Measurements from ENCODE around the gene CHCT1.

Gene CHCT1

DNA sequence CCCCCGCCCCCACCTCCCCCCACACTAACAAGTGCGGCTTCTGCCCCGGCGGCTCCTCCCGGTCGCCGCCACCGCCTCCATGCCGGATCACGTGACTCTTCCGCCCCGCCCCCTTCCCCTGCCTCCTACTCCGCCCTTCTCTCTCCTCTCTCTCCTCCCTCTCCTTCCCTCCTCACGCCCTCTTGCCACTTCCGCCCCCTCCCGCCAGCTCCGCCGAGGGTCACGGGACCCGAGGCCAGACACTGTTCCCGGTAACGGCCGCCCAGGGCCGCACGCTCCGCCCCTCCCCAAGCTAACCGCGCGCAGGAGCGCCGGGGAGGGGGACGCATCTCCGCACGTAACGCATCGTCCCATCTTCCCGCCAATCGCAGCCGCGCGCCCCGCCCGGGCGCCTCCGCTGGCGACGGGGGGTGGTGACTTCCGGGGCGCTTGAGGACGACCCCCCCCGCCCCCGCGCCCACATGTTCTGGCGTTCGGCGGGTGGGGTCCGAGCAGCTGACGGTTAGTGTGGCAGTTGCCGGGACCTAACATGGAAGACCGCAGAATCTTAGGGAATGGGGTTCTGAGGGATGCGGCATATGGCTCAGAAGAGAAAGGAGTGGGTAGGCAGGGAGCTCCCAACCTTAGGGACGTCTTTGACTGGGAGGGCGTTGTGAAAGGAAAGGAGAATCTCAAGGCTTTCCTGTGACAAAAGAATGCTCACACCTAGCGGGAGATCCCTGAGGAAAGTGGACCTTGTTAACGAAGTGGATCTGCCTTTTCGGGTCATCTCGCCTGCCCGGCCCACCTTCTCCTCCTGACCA, 30.0 kb upstream of the CHCT1 start, which contains the start of gene USP32 (continued):
- peak; percentile 100 for TF ChIP-seq PATZ1 (tag by site-specific recombination; IDR thresholded peaks at IDR 0.05)
- TF ChIP-seq ZBTB48 (tag by site-specific recombination; IDR thresholded peaks at IDR 0.05) = peak; percentile 92
- TF ChIP-seq, protein P1, sequence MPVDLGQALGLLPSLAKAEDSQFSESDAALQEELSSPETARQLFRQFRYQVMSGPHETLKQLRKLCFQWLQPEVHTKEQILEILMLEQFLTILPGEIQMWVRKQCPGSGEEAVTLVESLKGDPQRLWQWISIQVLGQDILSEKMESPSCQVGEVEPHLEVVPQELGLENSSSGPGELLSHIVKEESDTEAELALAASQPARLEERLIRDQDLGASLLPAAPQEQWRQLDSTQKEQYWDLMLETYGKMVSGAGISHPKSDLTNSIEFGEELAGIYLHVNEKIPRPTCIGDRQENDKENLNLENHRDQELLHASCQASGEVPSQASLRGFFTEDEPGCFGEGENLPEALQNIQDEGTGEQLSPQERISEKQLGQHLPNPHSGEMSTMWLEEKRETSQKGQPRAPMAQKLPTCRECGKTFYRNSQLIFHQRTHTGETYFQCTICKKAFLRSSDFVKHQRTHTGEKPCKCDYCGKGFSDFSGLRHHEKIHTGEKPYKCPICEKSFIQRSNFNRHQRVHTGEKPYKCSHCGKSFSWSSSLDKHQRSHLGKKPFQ (tag by site-specific recombination; IDR thresholded peaks at IDR 0.05) = peak; percentile 37; the same call in 1 of the 2 replicates
- TF ChIP-seq KLF17 (tag by site-specific recombination; IDR thresholded peaks at IDR 0.05) = peak; percentile 89
- peak; percentile 56 for TF ChIP-seq ZNF10 (tag by site-specific recombination; IDR thresholded peaks at IDR 0.05)
- 0 out of 2 replicates have a peak, but pooled peaks have one; percentile 12 for TF ChIP-seq ZNF184 (tag by site-specific recombination; IDR thresholded peaks at IDR 0.05)
- peak; percentile 43 for TF ChIP-seq ZNF518A (tag by site-specific recombination; conservative IDR thresholded peaks at IDR 0.05; ENCODE audit: low read depth)
- peak; percentile 100 for TF ChIP-seq ZNF398 (tag by site-specific recombination; IDR thresholded peaks at IDR 0.05)
- peak; percentile 49; the same call in 1 of the 2 replicates for TF ChIP-seq IKZF3 (tag by site-specific recombination; IDR thresholded peaks at IDR 0.05)
- TF ChIP-seq ZNF830 (tag by site-specific recombination; IDR thresholded peaks at IDR 0.05; ENCODE audit: low read depth) = no peak
- TF ChIP-seq ZNF777 (tag by site-specific recombination; IDR thresholded peaks at IDR 0.05; ENCODE audit: borderline replicate concordance) = no peak
- peak; percentile 67 for TF ChIP-seq ZNF24 (tag by site-specific recombination; IDR thresholded peaks at IDR 0.05)
- TF ChIP-seq ZSCAN30 (tag by site-specific recombination; IDR thresholded peaks at IDR 0.05) = peak; percentile 54
- TF ChIP-seq TSHZ1 (tag by site-specific recombination; IDR thresholded peaks at IDR 0.05; ENCODE audit: borderline replicate concordance) = 0 out of 2 replicates have a peak, but pooled peaks have one; percentile 47
- TF ChIP-seq ZNF776 (tag by site-specific recombination; IDR thresholded peaks at IDR 0.05; ENCODE audit: borderline replicate concordance) = no peak
- TF ChIP-seq ZBTB21 (tag by site-specific recombination; IDR thresholded peaks at IDR 0.05) = no peak; the same call in 1 of the 2 replicates
- TF ChIP-seq ZBTB44 (tag by site-specific recombination; IDR thresholded peaks at IDR 0.05) = peak; percentile 65
- peak; percentile 8 for TF ChIP-seq ZNF335 (tag by site-specific recombination; conservative IDR thresholded peaks at IDR 0.05)
- TF ChIP-seq TCF7L2 (IDR thresholded peaks at IDR 0.05; ENCODE audit: borderline replicate concordance, low read depth, low read length) = no peak
- peak; percentile 95 for TF ChIP-seq KLF10 (tag by site-specific recombination; IDR thresholded peaks at IDR 0.05)
- TF ChIP-seq ZNF791 (tag by site-specific recombination; IDR thresholded peaks at IDR 0.05) = no peak
